Loucy (cell line): ENCODE results near the gene PJA2.
A peak's percentile ranks its signal among the peaks of the same experiment; 100 is the strongest.

Experiments used
- H2AFZ ChIP-seq: fragments of 200-600 bp; sonication (generic); 2 replicates; pipeline ENCODE4 v1.6.0; 2016; ENCODE audit warnings: antibody characterized with exemption, mild to moderate bottlenecking, low read length, moderate library complexity
- H3F3A ChIP-seq: fragments of 200-600 bp; 2 replicates; pipeline ENCODE4 v1.6.0; 2016; ENCODE audit warnings: antibody characterized with exemption, low read depth, mild to moderate bottlenecking
- H3K27me3 ChIP-seq: fragments of 200-600 bp; sonication (generic); 2 replicates; pipeline ENCODE4 v1.6.1; 2014; ENCODE audit warnings: low read length, mild to moderate bottlenecking; ENCODE audit not compliant: insufficient read depth, poor library complexity, severe bottlenecking
- H3K36me3 ChIP-seq: fragments of 200-600 bp; sonication (generic); 2 replicates; pipeline ENCODE4 v1.6.1; 2016; ENCODE audit warnings: low read length; ENCODE audit not compliant: insufficient read depth
- H3K4me1 ChIP-seq: fragments of 200-600 bp; sonication (generic); 2 replicates; pipeline ENCODE4 v1.5.1; 2014; ENCODE audit warnings: low read length, mild to moderate bottlenecking; ENCODE audit not compliant: insufficient read depth, poor library complexity, severe bottlenecking
- H3K4me2 ChIP-seq: fragments of 200-600 bp; sonication (generic); 2 replicates; pipeline ENCODE4 v1.6.0; 2014; ENCODE audit warnings: antibody characterized with exemption, low read length, low read depth, mild to moderate bottlenecking; ENCODE audit not compliant: poor library complexity, severe bottlenecking
- H3K4me3 ChIP-seq: fragments of 200-600 bp; sonication (generic); 2 replicates; pipeline ENCODE4 v1.5.1; 2014; ENCODE audit warnings: low read length, mild to moderate bottlenecking, mixed read lengths; ENCODE audit not compliant: poor library complexity, severe bottlenecking
- H3K79me2 ChIP-seq: fragments of 200-600 bp; sonication (generic); 2 replicates; pipeline ENCODE4 v1.6.1; 2014; ENCODE audit warnings: low read length; ENCODE audit not compliant: insufficient read depth
- H3K9ac ChIP-seq: fragments of 200-600 bp; sonication (generic); 2 replicates; pipeline ENCODE4 v1.6.0; 2014; ENCODE audit warnings: mild to moderate bottlenecking, low read depth, low read length, moderate library complexity; ENCODE audit not compliant: poor library complexity, severe bottlenecking
- H3K9me2 ChIP-seq: fragments of 200-600 bp; sonication (generic); replicated peaks from 2 replicates; pipeline ENCODE4 v1.6.1; 2016; ENCODE audit warnings: low read depth, low read length, mixed read lengths
- H3K9me3 ChIP-seq: fragments of 200-600 bp; sonication (generic); 2 replicates; pipeline ENCODE4 v1.6.1; 2014; ENCODE audit warnings: mild to moderate bottlenecking, antibody characterized with exemption, low read length, low read depth; ENCODE audit not compliant: insufficient read depth
- H4K20me1 ChIP-seq: fragments of 200-600 bp; sonication (generic); 2 replicates; pipeline ENCODE4 v1.6.0; 2014; ENCODE audit warnings: antibody characterized with exemption, low read length, mild to moderate bottlenecking; ENCODE audit not compliant: insufficient read depth, poor library complexity, severe bottlenecking
- EZH2phosphoT487 ChIP-seq: fragments of 200-600 bp; IDR thresholded peaks from 2 replicates; pipeline ENCODE4 v1.6.1; 2018; ENCODE audit warnings: antibody characterized with exemption, mild to moderate bottlenecking, moderate library complexity, borderline replicate concordance
- TF ChIP-seq, protein P1 (sequence below): fragments of 200-600 bp; sonication (generic); conservative IDR thresholded peaks from 2 replicates; pipeline ENCODE4 v1.5.1; 2014; ENCODE audit warnings: mild to moderate bottlenecking, antibody characterized with exemption, low read length

PJA2 gene, protein sequence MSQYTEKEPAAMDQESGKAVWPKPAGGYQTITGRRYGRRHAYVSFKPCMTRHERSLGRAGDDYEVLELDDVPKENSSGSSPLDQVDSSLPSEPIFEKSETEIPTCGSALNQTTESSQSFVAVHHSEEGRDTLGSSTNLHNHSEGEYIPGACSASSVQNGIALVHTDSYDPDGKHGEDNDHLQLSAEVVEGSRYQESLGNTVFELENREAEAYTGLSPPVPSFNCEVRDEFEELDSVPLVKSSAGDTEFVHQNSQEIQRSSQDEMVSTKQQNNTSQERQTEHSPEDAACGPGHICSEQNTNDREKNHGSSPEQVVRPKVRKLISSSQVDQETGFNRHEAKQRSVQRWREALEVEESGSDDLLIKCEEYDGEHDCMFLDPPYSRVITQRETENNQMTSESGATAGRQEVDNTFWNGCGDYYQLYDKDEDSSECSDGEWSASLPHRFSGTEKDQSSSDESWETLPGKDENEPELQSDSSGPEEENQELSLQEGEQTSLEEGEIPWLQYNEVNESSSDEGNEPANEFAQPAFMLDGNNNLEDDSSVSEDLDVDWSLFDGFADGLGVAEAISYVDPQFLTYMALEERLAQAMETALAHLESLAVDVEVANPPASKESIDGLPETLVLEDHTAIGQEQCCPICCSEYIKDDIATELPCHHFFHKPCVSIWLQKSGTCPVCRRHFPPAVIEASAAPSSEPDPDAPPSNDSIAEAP

DNA sequence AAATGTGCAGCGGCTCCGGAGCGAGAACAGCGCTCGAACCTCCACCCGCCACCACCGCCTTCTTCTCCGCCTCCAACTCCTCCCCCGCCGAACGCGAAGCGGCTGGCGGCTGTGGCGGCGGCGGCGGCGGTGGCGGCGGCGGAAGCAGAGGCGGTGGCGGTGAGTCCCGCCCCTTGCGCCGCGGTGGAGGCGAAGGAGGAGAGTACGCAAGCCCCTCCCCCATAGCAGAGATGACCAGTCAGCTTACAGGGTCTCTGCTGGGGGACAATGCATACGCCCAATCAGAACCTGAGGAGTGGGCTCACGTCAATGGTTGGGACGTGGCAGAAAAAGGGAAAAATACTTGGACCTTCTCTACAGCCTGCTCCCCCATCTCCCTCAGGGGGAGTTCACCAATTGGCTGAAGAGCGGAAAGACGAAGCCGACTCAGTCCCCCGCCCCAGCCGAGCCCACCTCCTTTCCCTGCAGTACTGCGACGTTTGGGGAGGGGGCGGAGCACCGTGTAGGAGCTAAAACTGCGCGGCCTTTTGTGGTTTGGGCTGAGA lies at the start of gene PJA2:
PJA2 (minus strand) TSS at position 131 of the 545 bp plus-strand sequence. CDS start 26,541 bp downstream, outside the sequence.
- TF ChIP-seq, protein P1, sequence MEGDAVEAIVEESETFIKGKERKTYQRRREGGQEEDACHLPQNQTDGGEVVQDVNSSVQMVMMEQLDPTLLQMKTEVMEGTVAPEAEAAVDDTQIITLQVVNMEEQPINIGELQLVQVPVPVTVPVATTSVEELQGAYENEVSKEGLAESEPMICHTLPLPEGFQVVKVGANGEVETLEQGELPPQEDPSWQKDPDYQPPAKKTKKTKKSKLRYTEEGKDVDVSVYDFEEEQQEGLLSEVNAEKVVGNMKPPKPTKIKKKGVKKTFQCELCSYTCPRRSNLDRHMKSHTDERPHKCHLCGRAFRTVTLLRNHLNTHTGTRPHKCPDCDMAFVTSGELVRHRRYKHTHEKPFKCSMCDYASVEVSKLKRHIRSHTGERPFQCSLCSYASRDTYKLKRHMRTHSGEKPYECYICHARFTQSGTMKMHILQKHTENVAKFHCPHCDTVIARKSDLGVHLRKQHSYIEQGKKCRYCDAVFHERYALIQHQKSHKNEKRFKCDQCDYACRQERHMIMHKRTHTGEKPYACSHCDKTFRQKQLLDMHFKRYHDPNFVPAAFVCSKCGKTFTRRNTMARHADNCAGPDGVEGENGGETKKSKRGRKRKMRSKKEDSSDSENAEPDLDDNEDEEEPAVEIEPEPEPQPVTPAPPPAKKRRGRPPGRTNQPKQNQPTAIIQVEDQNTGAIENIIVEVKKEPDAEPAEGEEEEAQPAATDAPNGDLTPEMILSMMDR = no peak
- no peak for TF ChIP-seq EZH2phosphoT487
- Histone ChIP-seq H3K27me3 (no peaks in the 10 kb centered on the region), H3K9me2 (no peaks in the 10 kb centered on the region), H3K4me3 (peak within 1 kb of the TSS; percentile 85), H3K4me2 (peak within 1 kb of the TSS; percentile 96), H2AFZ (peak within 1 kb of the TSS; percentile 72), H3K79me2 (peaks cover 39% of the 10 kb centered on the region), H3K9me3 (no peaks in the 10 kb centered on the region), H3F3A (peaks cover 3% of the 10 kb centered on the region; the same call in 1 of the 2 replicates), H4K20me1 (peaks cover 38% of the 10 kb centered on the region), H3K36me3 (no peaks in the 10 kb centered on the region), H3K4me1 (peaks cover 32% of the 10 kb centered on the region), H3K9ac (peak within 1 kb of the TSS; percentile 85)

DNA sequence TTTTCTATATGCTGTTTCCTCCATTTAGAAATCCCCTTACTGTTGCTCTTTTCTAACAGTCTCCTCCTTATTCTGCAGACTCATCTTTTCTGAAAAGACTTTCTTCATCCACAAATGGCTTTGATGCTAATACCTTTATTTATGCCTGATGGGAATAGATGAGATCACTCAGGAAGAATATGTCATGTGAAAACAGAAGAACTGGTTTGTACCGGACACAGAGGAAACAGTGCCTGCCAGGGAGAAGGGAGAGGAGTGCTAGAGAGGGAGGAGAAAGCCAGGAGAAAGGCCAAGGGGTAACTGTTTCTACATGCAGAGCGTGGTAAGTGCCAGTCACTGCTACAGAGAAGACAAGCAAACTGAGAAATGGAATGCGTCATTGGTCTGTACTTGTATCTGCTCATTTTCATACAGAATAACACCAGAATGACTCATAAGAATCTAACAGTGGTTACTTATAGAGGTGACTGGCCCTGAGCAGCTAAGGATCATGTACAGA lies 45.9 kb upstream of the PJA2 start:
- no peaks in the 10 kb centered on the region for H3F3A ChIP-seq
- no peaks in the 10 kb centered on the region for H3K79me2 ChIP-seq
- no peak overlapping the region for H3K4me3 ChIP-seq
- peaks cover 6% of the 10 kb centered on the region for H3K4me1 ChIP-seq
- H3K36me3 ChIP-seq = no peaks in the 10 kb centered on the region
- no peak overlapping the region for H3K4me2 ChIP-seq
- no peaks in the 10 kb centered on the region for H3K9me2 ChIP-seq
- no peak for TF ChIP-seq EZH2phosphoT487
- TF ChIP-seq, protein P1 = no peak
- no peak overlapping the region for H3K9ac ChIP-seq
- no peaks in the 10 kb centered on the region for H3K27me3 ChIP-seq
- H4K20me1 ChIP-seq = no peaks in the 10 kb centered on the region
- no peaks in the 10 kb centered on the region for H3K9me3 ChIP-seq
- H2AFZ ChIP-seq = peak overlapping the region; percentile 73; the same call in 1 of the 2 replicates

DNA sequence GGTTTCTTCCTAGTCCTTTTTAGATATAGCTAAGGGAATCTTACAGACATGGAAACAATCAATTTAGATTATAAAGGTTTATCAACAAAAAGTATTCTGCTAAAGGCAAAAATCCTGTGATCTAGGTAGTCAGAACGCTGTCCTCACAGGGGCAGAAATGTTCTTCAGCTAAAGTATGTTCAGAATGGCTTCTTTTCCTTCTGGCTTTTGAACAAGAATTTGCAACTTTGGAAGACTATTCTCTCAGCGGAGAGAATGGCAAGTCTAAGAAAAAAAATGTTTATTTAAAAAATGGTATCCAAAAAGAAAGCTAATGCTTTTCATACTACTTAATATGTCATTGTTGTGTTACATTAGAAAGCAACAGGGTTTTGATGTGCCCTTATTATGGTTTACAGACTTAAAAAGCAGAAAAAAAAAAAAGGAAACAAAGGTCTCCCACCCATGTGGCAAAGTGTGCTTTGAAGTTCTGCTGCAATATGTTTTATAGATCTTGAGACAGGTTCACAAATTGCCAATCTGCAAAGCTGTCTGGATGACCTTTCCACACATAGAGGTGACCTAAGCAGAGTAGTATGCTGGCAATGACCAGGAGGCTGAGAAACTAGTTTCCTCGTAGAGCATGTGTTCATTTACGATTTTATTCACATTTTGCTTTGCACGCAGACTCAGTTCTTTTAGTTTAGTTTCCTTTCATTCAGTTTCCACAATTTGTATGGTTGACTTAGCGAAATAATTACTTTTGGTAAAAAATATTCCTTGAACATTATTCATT lies 45.1 kb upstream of the PJA2 start:
- Histone ChIP-seq H3K36me3 (no peaks in the 10 kb centered on the region), H3K4me2 (no peak overlapping the region), H3K9ac (no peak overlapping the region), H4K20me1 (no peaks in the 10 kb centered on the region), H3K4me3 (no peak overlapping the region), H2AFZ (no peak overlapping the region), H3K9me3 (no peaks in the 10 kb centered on the region), H3K9me2 (no peaks in the 10 kb centered on the region), H3K79me2 (no peaks in the 10 kb centered on the region), H3F3A (no peaks in the 10 kb centered on the region), H3K27me3 (no peaks in the 10 kb centered on the region), H3K4me1 (peaks cover 6% of the 10 kb centered on the region)
- no peak for TF ChIP-seq EZH2phosphoT487
- TF ChIP-seq, protein P1 = no peak
